ENCODE data around the gene IBA57.

IBA57 gene

GRCh38 chr1:228215663-228216116, 50.1 kb downstream of the IBA57 start:
- no peak for DNase-seq (ENCODE audit: low read depth)
- TF ChIP-seq, protein P1, sequence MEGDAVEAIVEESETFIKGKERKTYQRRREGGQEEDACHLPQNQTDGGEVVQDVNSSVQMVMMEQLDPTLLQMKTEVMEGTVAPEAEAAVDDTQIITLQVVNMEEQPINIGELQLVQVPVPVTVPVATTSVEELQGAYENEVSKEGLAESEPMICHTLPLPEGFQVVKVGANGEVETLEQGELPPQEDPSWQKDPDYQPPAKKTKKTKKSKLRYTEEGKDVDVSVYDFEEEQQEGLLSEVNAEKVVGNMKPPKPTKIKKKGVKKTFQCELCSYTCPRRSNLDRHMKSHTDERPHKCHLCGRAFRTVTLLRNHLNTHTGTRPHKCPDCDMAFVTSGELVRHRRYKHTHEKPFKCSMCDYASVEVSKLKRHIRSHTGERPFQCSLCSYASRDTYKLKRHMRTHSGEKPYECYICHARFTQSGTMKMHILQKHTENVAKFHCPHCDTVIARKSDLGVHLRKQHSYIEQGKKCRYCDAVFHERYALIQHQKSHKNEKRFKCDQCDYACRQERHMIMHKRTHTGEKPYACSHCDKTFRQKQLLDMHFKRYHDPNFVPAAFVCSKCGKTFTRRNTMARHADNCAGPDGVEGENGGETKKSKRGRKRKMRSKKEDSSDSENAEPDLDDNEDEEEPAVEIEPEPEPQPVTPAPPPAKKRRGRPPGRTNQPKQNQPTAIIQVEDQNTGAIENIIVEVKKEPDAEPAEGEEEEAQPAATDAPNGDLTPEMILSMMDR (IDR thresholded peaks at IDR 0.05; ENCODE audit: control insufficient read depth, insufficient read depth, low read depth, low read length, missing control alignments), result no peak
- no peak overlapping the region for H3K4me3 ChIP-seq (ENCODE audit: control insufficient read depth, low read depth, low read length)

GRCh38 chr1:228216371-228217320, 51.0 kb downstream of the IBA57 start:
- TF ChIP-seq, protein P1 (IDR thresholded peaks at IDR 0.05; ENCODE audit: control insufficient read depth, insufficient read depth, low read depth, low read length, missing control alignments), result no peak
- no peak for DNase-seq (ENCODE audit: low read depth)

DNA sequence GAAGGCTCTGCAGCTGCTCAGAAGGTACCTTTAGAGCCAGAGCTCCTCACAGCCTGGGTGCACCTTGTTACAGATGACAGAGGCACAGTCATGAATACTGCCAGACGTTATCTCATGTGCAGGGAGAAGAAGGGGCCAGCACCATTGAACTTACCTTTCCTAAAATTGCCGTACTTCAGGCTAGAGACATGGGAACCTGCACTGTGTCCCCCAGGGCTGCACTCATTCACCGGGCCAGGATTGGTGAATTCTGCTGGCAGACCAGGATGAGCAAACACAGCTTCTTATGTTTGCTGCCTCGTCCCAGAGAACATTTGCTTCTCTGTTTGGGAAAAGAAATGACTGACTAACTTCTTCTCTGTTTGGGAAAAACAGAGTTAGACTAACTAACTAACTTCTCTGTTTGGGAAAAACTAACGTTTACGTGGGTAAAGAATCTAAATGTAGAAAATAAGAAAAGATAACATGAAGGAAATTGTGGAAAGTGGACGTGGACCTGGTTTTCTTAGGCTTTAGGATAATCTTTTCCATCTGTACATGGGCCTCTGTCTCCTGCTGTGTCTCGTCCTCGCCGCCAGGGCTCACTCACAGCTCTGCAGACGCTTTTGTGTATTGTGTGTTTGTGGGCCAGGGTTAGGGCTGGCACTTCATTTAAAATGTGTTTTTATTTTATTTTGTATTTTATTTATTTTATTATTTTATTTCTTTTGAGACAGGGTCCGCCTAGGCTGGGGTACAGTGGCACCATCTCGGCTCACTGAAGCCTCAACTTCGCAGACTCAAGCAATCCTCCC, 52.1 kb downstream of the IBA57 start:
- no peak for DNase-seq (ENCODE audit: low read depth)
- TF ChIP-seq, protein P1 (IDR thresholded peaks at IDR 0.05; ENCODE audit: control insufficient read depth, insufficient read depth, low read depth, low read length, missing control alignments), result peak; percentile 64
- H3K4me3 ChIP-seq (ENCODE audit: control insufficient read depth, low read depth, low read length), result no peak overlapping the region

More at GRCh38 chr1:228216371-228217320, 51.0 kb downstream of the IBA57 start:
- no peak overlapping the region for H3K4me3 ChIP-seq (ENCODE audit: control insufficient read depth, low read depth, low read length)

GRCh38 chr1:228218513-228219244, 53.1 kb downstream of the IBA57 start:
- TF ChIP-seq, protein P1 (IDR thresholded peaks at IDR 0.05; ENCODE audit: control insufficient read depth, insufficient read depth, low read depth, low read length, missing control alignments), result no peak
- H3K4me3 ChIP-seq (ENCODE audit: control insufficient read depth, low read depth, low read length), result no peak overlapping the region
- DNase-seq (ENCODE audit: low read depth), result no peak

- DNase-seq (ENCODE audit: low read depth), result no peak
- no peak overlapping the region for H3K4me3 ChIP-seq (ENCODE audit: control insufficient read depth, low read depth, low read length)
- TF ChIP-seq, protein P1 (IDR thresholded peaks at IDR 0.05; ENCODE audit: control insufficient read depth, insufficient read depth, low read depth, low read length, missing control alignments), result no peak
Measured at GRCh38 chr1:228219245-228219961, 53.8 kb downstream of the IBA57 start.

Data from AG09309 (cell line).